Measurements from ENCODE around the gene MAFG.

MAFG gene

DNA sequence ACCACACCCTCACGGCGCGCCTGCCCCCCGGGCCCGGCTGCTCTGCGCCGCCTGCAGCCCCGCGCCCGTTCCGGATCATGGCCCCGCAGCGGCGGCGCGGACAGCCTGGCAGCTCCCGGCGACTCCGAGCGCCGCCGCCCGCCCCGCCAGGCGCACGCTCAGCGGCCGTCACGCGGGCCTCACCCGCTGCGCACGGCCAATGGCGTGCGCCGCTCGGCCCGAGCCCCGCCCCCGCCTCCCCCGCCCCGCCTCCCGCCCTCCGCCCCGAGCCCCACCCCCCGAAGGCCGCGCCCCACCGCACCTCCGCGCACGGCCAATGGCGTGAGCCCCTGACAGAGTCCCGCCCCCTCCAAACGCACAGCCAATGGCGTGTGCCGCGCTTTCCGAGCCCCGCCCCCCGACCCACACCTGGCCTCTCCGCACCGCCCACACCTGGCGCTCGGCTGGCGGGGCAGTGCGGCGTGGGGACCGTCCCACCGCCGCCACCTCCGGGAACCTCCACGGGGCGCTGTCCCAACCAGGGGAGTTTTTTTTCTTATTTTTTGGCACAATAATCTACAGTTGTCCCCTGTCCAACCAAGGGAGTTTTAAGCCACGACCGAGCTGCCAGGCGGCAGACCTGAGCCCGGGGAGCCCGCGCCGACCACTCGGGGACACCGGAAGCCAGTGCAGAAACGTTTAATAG, 16.1 kb downstream of the MAFG start, which contains the start of gene PCYT2 (continued):
- TF ChIP-seq ZEB2 (tag by site-specific recombination; IDR thresholded peaks at IDR 0.05) = 0 out of 2 replicates have a peak, but pooled peaks have one; percentile 34
- no peak for TF ChIP-seq HIC1 (tag by site-specific recombination; IDR thresholded peaks at IDR 0.05)
- TF ChIP-seq IKZF3 (tag by site-specific recombination; IDR thresholded peaks at IDR 0.05) = no peak
- no peak for TF ChIP-seq TRIM28 (IDR thresholded peaks at IDR 0.05; ENCODE audit: borderline replicate concordance, low read length)
- TF ChIP-seq, protein P1, sequence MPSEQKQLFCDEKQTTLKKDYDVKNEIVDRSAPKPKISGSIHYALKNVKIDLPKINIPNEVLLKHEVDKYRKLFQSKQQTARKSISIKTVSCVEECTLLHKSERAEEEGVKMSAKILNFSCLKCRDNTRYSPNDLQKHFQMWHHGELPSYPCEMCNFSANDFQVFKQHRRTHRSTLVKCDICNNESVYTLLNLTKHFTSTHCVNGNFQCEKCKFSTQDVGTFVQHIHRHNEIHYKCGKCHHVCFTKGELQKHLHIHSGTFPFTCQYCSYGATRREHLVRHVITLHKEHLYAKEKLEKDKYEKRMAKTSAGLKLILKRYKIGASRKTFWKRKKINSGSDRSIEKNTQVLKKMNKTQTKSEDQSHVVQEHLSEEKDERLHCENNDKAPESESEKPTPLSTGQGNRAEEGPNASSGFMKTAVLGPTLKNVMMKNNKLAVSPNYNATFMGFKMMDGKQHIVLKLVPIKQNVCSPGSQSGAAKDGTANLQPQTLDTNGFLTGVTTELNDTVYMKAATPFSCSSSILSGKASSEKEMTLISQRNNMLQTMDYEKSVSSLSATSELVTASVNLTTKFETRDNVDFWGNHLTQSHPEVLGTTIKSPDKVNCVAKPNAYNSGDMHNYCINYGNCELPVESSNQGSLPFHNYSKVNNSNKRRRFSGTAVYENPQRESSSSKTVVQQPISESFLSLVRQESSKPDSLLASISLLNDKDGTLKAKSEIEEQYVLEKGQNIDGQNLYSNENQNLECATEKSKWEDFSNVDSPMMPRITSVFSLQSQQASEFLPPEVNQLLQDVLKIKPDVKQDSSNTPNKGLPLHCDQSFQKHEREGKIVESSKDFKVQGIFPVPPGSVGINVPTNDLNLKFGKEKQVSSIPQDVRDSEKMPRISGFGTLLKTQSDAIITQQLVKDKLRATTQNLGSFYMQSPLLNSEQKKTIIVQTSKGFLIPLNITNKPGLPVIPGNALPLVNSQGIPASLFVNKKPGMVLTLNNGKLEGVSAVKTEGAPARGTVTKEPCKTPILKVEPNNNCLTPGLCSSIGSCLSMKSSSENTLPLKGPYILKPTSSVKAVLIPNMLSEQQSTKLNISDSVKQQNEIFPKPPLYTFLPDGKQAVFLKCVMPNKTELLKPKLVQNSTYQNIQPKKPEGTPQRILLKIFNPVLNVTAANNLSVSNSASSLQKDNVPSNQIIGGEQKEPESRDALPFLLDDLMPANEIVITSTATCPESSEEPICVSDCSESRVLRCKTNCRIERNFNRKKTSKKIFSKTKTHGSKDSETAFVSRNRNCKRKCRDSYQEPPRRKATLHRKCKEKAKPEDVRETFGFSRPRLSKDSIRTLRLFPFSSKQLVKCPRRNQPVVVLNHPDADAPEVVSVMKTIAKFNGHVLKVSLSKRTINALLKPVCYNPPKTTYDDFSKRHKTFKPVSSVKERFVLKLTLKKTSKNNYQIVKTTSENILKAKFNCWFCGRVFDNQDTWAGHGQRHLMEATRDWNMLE (tag by site-specific recombination; conservative IDR thresholded peaks at IDR 0.05; ENCODE audit: low read depth) = no peak
- TF ChIP-seq ZNF2 (tag by site-specific recombination; IDR thresholded peaks at IDR 0.05) = no peak

- CTCF ChIA-PET = interaction anchor here (1.1 kb wide), 1 partner anchor 15 kb away, joined by 3 read pairs; no protein-coding TSS in a partner anchor
- peak overlapping the region; percentile 52 for H3K4me3 ChIP-seq (ENCODE audit: low read depth, low read length)
- peaks cover 0 to 74% of the 10 kb centered on the region in 2 experiments; a peak in 1 of 3 replicates for H3K36me3 ChIP-seq (ENCODE audit: control insufficient read depth in 2 of 2, insufficient read depth in 1 of 2, low read length in 2 of 2)
- peak overlapping the region; percentile 62; the same call in 1 of the 2 replicates for H3K27ac ChIP-seq (ENCODE audit: extremely low read depth, low read depth, low read length)
- no peaks in the 10 kb centered on the region for H3K9me3 ChIP-seq (ENCODE audit: control insufficient read depth, insufficient read depth, low read depth, low read length)
- POLR2A ChIA-PET = interaction anchor here (1.3 to 2.0 kb wide), 4 partner anchors 16 to 112 kb away, joined by 3 to 10 read pairs (median 4); partner anchors contain the start of genes CENPX, LRRC45 and MAFG
- H3K4me1 ChIP-seq (ENCODE audit: control insufficient read depth, insufficient read depth, low read length) = peaks cover 7% of the 10 kb centered on the region
- TF ChIP-seq KLF8 (tag by site-specific recombination; IDR thresholded peaks at IDR 0.05) = 0 out of 2 replicates have a peak, but pooled peaks have one; percentile 20
- TF ChIP-seq ZNF426 (tag by site-specific recombination; IDR thresholded peaks at IDR 0.05) = no peak
- TF ChIP-seq ZNF335 (tag by site-specific recombination; conservative IDR thresholded peaks at IDR 0.05) = peak; percentile 67
- peak; percentile 54 for TF ChIP-seq ZIC2 (tag by site-specific recombination; IDR thresholded peaks at IDR 0.05)
- no peak for TF ChIP-seq TCF7L2 (IDR thresholded peaks at IDR 0.05; ENCODE audit: borderline replicate concordance, low read depth, low read length)
- no peak for TF ChIP-seq ZNF140 (tag by site-specific recombination; IDR thresholded peaks at IDR 0.05)
- TF ChIP-seq ZBTB20 (tag by site-specific recombination; IDR thresholded peaks at IDR 0.05) = peak; percentile 19; the same call in 1 of the 2 replicates
- peak; percentile 36 for TF ChIP-seq SP2 (tag by site-specific recombination; IDR thresholded peaks at IDR 0.05)
- 0 out of 2 replicates have a peak, but pooled peaks have one; percentile 19 for TF ChIP-seq KLF1 (tag by site-specific recombination; IDR thresholded peaks at IDR 0.05)
- no peak for TF ChIP-seq ZNF214 (tag by site-specific recombination; IDR thresholded peaks at IDR 0.05; ENCODE audit: borderline replicate concordance)
- no peak for TF ChIP-seq MYNN (tag by site-specific recombination; IDR thresholded peaks at IDR 0.05; ENCODE audit: borderline replicate concordance)
- peak; percentile 40; the same call in 1 of the 2 replicates for TF ChIP-seq SCRT2 (tag by site-specific recombination; IDR thresholded peaks at IDR 0.05)
- peak; percentile 13; the same call in 1 of the 2 replicates for TF ChIP-seq ZBTB17 (tag by site-specific recombination; IDR thresholded peaks at IDR 0.05)
- TF ChIP-seq ZBTB8A (tag by site-specific recombination; IDR thresholded peaks at IDR 0.05) = peak; percentile 52; the same call in 1 of the 2 replicates
- TF ChIP-seq ZNF654 (tag by site-specific recombination; IDR thresholded peaks at IDR 0.05; ENCODE audit: low read depth) = no peak
- no peak for TF ChIP-seq ZNF184 (tag by site-specific recombination; IDR thresholded peaks at IDR 0.05)
- TF ChIP-seq PRDM6 (tag by site-specific recombination; IDR thresholded peaks at IDR 0.05) = no peak
- TF ChIP-seq ZBTB26 (tag by site-specific recombination; optimal IDR thresholded peaks at IDR 0.05) = peak; percentile 78
- no peak for TF ChIP-seq ZNF704 (tag by site-specific recombination; IDR thresholded peaks at IDR 0.05)
These were observed 16.7 kb downstream of the MAFG start for GRCh38 chr17:81910840-81911276.
